HCT116 (cell line): ENCODE results near the gene SH3PXD2A. TPM values are rescaled to one million over a fixed set of nuclear protein-coding genes. Genes with fewer than 3 reads are reported as not detected.

Experiments used
- ATAC-seq: fragments of 200-7000 bp; cut with Tn5 transposase; 2 replicates; pipeline ENCODE4 v1.9.1; 2020; ENCODE audit warnings: mild to moderate bottlenecking, moderate library complexity
- BruUV-seq: library from RNA; stranded (reverse); fragments of 400-500 nt; replicated peaks from 2 replicates; lab custom pipeline; 2021; lab: Mats Ljungman, UMichigan
- CTCF ChIA-PET: fragments of 300-600 bp; sonication (Branson Sonifier 250); formaldehyde crosslinking; loops from one replicate; lab custom pipeline; 2021; ENCODE audit warnings: antibody characterized with exemption; lab: Charles Lee
- POLR2A ChIA-PET: fragments of 300-600, 350-600 bp; sonication (Branson Sonifier 250); formaldehyde crosslinking; loops from one replicate; lab custom pipeline; 2021; ENCODE audit warnings: antibody characterized with exemption; lab: Charles Lee
- RAD21 ChIA-PET, 2 experiments: fragments of 300-600 bp; sonication (Branson Sonifier 250); formaldehyde crosslinking; loops; one replicate each; lab custom pipeline; 2023; ENCODE audit warnings: low total read pairs in 2 of 2; ENCODE audit not compliant: uncharacterized antibody in 2 of 2, unreplicated experiment in 2 of 2, low non-redundant PET in 1 of 2; lab: Charles Lee
- DNase-seq: peaks from one replicate; pipeline ENCODE4 v3.0.0-alpha.2; 2010; ENCODE audit warnings: low read depth, low spot score
- H2AFZ ChIP-seq: fragments of 200-600 bp; shearing (Covaris generic), sonication (generic); 2 replicates; pipeline ENCODE4 v1.6.1; 2017; ENCODE audit warnings: low read depth, mixed run types, mixed read lengths, antibody characterized with exemption, low read length; ENCODE audit not compliant: poor library complexity, severe bottlenecking
- H3K27ac ChIP-seq: 2 replicates; pipeline ENCODE4 v1.5.1; 2012; ENCODE audit warnings: low read depth, low read length
- H3K27me3 ChIP-seq: fragments of 200-600 bp; sonication (generic); 2 replicates; pipeline ENCODE4 v1.6.1; 2016; ENCODE audit warnings: mixed run types, low read length, mixed read lengths; ENCODE audit not compliant: insufficient read depth
- H3K36me3 ChIP-seq, 2 experiments: fragments of 200-500 bp in 1 of 2; fragments of 200-600 bp in 1 of 2; sonication (Bioruptor generic) in 1 of 2; sonication (generic) in 1 of 2; 2 replicates each; pipeline versions ENCODE4 v1.5.1 to v1.6.1; 2014 to 2016; ENCODE audit warnings: low read length in 2 of 2, inconsistent platforms in 1 of 2, mixed read lengths in 1 of 2, mixed run types in 1 of 2; ENCODE audit not compliant: insufficient read depth in 2 of 2, control insufficient read depth in 1 of 2
- H3K4me1 ChIP-seq, 2 experiments: fragments of 200-600 bp in 1 of 2; sonication (generic) in 1 of 2; 2 replicates each; pipeline versions ENCODE4 v1.5.1 to v1.6.1; 2012 to 2017; ENCODE audit warnings: low read length in 2 of 2, inconsistent platforms in 1 of 2, mild to moderate bottlenecking in 1 of 2, mixed read lengths in 1 of 2, mixed run types in 1 of 2, moderate library complexity in 1 of 2; ENCODE audit not compliant: insufficient read depth in 2 of 2, control insufficient read depth in 1 of 2
- H3K4me2 ChIP-seq: fragments of 200-600 bp; sonication (generic); 2 replicates; pipeline ENCODE4 v1.6.1; 2017; ENCODE audit warnings: mixed run types, low read length, mixed read lengths
- H3K4me3 ChIP-seq, 2 experiments: fragments of 200-600 bp in 1 of 2; sonication (generic) in 1 of 2; replicated peaks in 1 of 2; 2 replicates each; pipeline ENCODE4 v1.5.1; 2011 to 2016; ENCODE audit warnings: low read length in 2 of 2, control low read depth in 1 of 2, low read depth in 1 of 2, mild to moderate bottlenecking in 1 of 2, mixed read lengths in 1 of 2, mixed run types in 1 of 2
- H3K79me2 ChIP-seq: fragments of 200-600 bp; sonication (generic); 2 replicates; pipeline ENCODE4 v1.6.1; 2017; ENCODE audit warnings: mild to moderate bottlenecking, mixed run types, low read length, moderate library complexity, mixed read lengths; ENCODE audit not compliant: insufficient read depth
- H3K9ac ChIP-seq: fragments of 200-600 bp; sonication (generic); 2 replicates; pipeline ENCODE4 v1.6.1; 2016; ENCODE audit warnings: low read length, mixed read lengths
- H3K9me2 ChIP-seq: fragments of 200-600 bp; sonication (generic), shearing (Covaris generic); 2 replicates; pipeline ENCODE4 v1.6.1; 2017; ENCODE audit warnings: mixed run types, mild to moderate bottlenecking, moderate library complexity; ENCODE audit not compliant: insufficient read depth
- H3K9me3 ChIP-seq, 2 experiments: fragments of 200-500 bp in 1 of 2; fragments of 200-600 bp in 1 of 2; sonication (Bioruptor generic) in 1 of 2; sonication (generic) in 1 of 2; 2 replicates each; pipeline ENCODE4 v1.6.1; 2014 to 2017; ENCODE audit warnings: low read length in 2 of 2, mixed read lengths in 2 of 2, inconsistent platforms in 1 of 2, low read depth in 1 of 2, mild to moderate bottlenecking in 1 of 2, mixed run types in 1 of 2, moderate library complexity in 1 of 2; ENCODE audit not compliant: control insufficient read depth in 1 of 2, insufficient read depth in 1 of 2
- H4K20me1 ChIP-seq: fragments of 200-600 bp; sonication (generic), shearing (Covaris generic); 2 replicates; pipeline ENCODE4 v1.6.1; 2017; ENCODE audit warnings: mixed run types, mild to moderate bottlenecking, moderate library complexity; ENCODE audit not compliant: insufficient read depth
- CBX3 ChIP-seq: IDR thresholded peaks from 2 replicates; pipeline ENCODE4 v1.6.1; 2012; ENCODE audit warnings: low read depth
- CEBPB ChIP-seq: IDR thresholded peaks from 2 replicates; pipeline ENCODE4 v1.6.1; 2012; ENCODE audit warnings: low read depth
- CTCF ChIP-seq, 3 experiments: fragments of 200-600 bp in 1 of 3; sonication (generic) in 1 of 3; IDR thresholded peaks in 2 of 3; conservative IDR thresholded peaks in 1 of 3; 2 replicates each; pipeline ENCODE4 v1.5.1; 2012 to 2017; ENCODE audit warnings: low read depth in 2 of 3, low read length in 2 of 3, antibody characterized with exemption in 1 of 3, borderline replicate concordance in 1 of 3, control low read depth in 1 of 3, mild to moderate bottlenecking in 1 of 3, mixed read lengths in 1 of 3, mixed run types in 1 of 3, moderate library complexity in 1 of 3; ENCODE audit not compliant: insufficient read depth in 1 of 3
- EGR1 ChIP-seq: IDR thresholded peaks from 2 replicates; pipeline ENCODE4 v1.6.1; 2012; ENCODE audit warnings: low read depth
- EZH2 ChIP-seq: fragments of 200-600 bp; sonication (generic); IDR thresholded peaks from 2 replicates; pipeline ENCODE4 v1.6.1; 2017; ENCODE audit warnings: antibody characterized with exemption, mixed run types
- FOSL1 ChIP-seq: IDR thresholded peaks from 2 replicates; pipeline ENCODE4 v1.6.1; 2012; ENCODE audit warnings: low read depth
- MAX ChIP-seq: IDR thresholded peaks from 2 replicates; pipeline ENCODE4 v1.6.1; 2012
- RAD21 ChIP-seq: IDR thresholded peaks from 2 replicates; pipeline ENCODE4 v1.6.1; 2012; ENCODE audit warnings: low read depth, mild to moderate bottlenecking
- REST ChIP-seq: IDR thresholded peaks from 2 replicates; pipeline ENCODE4 v1.6.1; 2012; ENCODE audit warnings: low read depth
- TCF7L2 ChIP-seq: IDR thresholded peaks from 2 replicates; pipeline ENCODE4 v1.7.0; 2011; ENCODE audit warnings: borderline replicate concordance, inconsistent platforms; ENCODE audit not compliant: insufficient read depth, insufficient read length; ENCODE audit errors: extremely low read depth
- YY1 ChIP-seq: IDR thresholded peaks from 2 replicates; pipeline ENCODE4 v1.6.1; 2011; ENCODE audit warnings: low read length, low read depth, moderate library complexity, mild to moderate bottlenecking; ENCODE audit not compliant: insufficient replicate concordance; ENCODE audit errors: extremely low read depth
- ZFX ChIP-seq: fragments of 450-650 bp; IDR thresholded peaks from 2 replicates; pipeline ENCODE4 v1.6.1; 2017
- ZNF274 ChIP-seq: fragments of 200-500 bp; sonication (Bioruptor generic); IDR thresholded peaks from 2 replicates; pipeline ENCODE4 v1.6.1; 2014; ENCODE audit warnings: mild to moderate bottlenecking, low read depth, low read length, inconsistent platforms
- intact Hi-C: fragments of 100-400 bp; cut with micrococcal nuclease; formaldehyde crosslinking; loops from 2 replicates; pipeline ENCODE4 v1.10.0; 2022
- total RNA-seq: library from RNA; stranded (reverse); gene quantifications from one replicate; pipeline ENCODE4 v1.2.1, GENCODE V29; 2021; ENCODE audit not compliant: unreplicated experiment

Gene SH3PXD2A
- total RNA-seq, 1 experiment from 2014 or later, result 8.7 TPM

- DNase-seq (no peak), ATAC-seq (no peak)
- BruUV-seq, result no TSS peak
- Histone ChIP-seq H3K9me2 (no peaks in the 10 kb centered on the region), H3K27me3 (no peaks in the 10 kb centered on the region), H3K4me1 (peaks cover 0 to 10% of the 10 kb centered on the region in 2 experiments; a peak in 1 of 4 replicates), H4K20me1 (no peaks in the 10 kb centered on the region), H3K9ac (no peak overlapping the region), H3K36me3 (no peaks in the 10 kb centered on the region), H3K4me2 (no peak overlapping the region), H3K9me3 (no peaks in the 10 kb centered on the region), H2AFZ (no peak overlapping the region), H3K79me2 (no peaks in the 10 kb centered on the region), H3K4me3 (no peak overlapping the region), H3K27ac (no peak overlapping the region)
- CTCF ChIA-PET, result interaction anchor here (0.6 to 1.9 kb wide), 4 partner anchors 9 to 13 kb away, joined by 3 to 4 read pairs (median 3); no protein-coding TSS in a partner anchor
- POLR2A ChIA-PET, result no interaction called here
- RAD21 ChIA-PET, result no interaction called here
- intact Hi-C loops, result no loop called here
- no peak for TF ChIP-seq EGR1
These were observed 303.5 kb downstream of the SH3PXD2A start for GRCh38 chr10:103551619-103552602.

- H4K20me1 ChIP-seq, result no peaks in the 10 kb centered on the region
- no peak overlapping the region for H3K4me2 ChIP-seq
- peaks cover 4 to 16% of the 10 kb centered on the region in 2 experiments; a peak in 3 of 4 replicates for H3K4me1 ChIP-seq
- H3K79me2 ChIP-seq, result no peaks in the 10 kb centered on the region
- no peak overlapping the region for H3K9ac ChIP-seq
- no peaks in the 10 kb centered on the region for H3K36me3 ChIP-seq
- BruUV-seq, result no TSS peak
- CTCF ChIA-PET, result no interaction called here
- intact Hi-C loops, result no loop called here
- H3K27ac ChIP-seq, result no peak overlapping the region
- no peak overlapping the region for H3K4me3 ChIP-seq
- no peaks in the 10 kb centered on the region for H3K9me3 ChIP-seq
- DNase-seq (no peak), ATAC-seq (no peak)
- H3K9me2 ChIP-seq, result no peaks in the 10 kb centered on the region
- no peak overlapping the region for H2AFZ ChIP-seq
- POLR2A ChIA-PET, result no interaction called here
- H3K27me3 ChIP-seq, result no peaks in the 10 kb centered on the region
- RAD21 ChIA-PET, result no interaction called here
- TF ChIP-seq TCF7L2 (no peak), RAD21 (no peak), ZFX (no peak), FOSL1 (no peak), EZH2 (no peak), CBX3 (no peak), EGR1 (no peak), CEBPB (no peak), YY1 (no peak), CTCF (IDR thresholded peaks at IDR 0.05 in 2 of 3, conservative IDR thresholded peaks at IDR 0.05 in 1 of 3; ENCODE audit: borderline replicate concordance in 1 of 3, insufficient read depth in 1 of 3, low read depth in 2 of 3, low read length in 2 of 3) (no peak), MAX (no peak), ZNF274 (no peak), REST (no peak)
These were observed 305.1 kb downstream of the SH3PXD2A start for GRCh38 chr10:103550229-103550628.
